ENCODE data around the gene INO80E.

DNA sequence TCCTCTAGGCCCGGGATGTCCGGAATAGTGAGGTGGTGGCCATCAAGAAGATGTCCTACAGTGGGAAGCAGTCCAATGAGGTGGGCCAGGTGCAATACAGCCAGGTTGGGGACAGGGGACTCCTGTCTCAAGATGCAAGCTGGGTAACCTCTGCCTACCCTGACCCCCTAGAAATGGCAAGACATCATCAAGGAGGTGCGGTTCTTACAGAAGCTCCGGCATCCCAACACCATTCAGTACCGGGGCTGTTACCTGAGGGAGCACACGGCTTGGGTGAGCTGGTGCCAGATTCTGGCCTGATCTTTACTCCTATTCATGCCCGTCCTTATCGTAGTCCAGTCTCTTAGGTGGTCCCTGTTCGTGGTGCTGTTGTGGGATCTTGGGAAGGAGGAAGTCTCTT lies 18.0 kb upstream of the INO80E start:
- TF ChIP-seq GABPA (IDR thresholded peaks at IDR 0.05; ENCODE audit: low read depth) (no peak), RXRA (IDR thresholded peaks at IDR 0.05; ENCODE audit: borderline replicate concordance, low read depth) (no peak), GATA2 (CRISPR knock-in tag; IDR thresholded peaks at IDR 0.05) (no peak), SIN3A (IDR thresholded peaks at IDR 0.05; ENCODE audit: borderline replicate concordance, low read depth, low read length) (no peak), POLR2AphosphoS5 (IDR thresholded peaks at IDR 0.05; ENCODE audit: low read depth, low read length) (no peak), NRF1 (IDR thresholded peaks at IDR 0.05; ENCODE audit: low read depth, low read length) (no peak)
- TF ChIP-seq, protein P1, sequence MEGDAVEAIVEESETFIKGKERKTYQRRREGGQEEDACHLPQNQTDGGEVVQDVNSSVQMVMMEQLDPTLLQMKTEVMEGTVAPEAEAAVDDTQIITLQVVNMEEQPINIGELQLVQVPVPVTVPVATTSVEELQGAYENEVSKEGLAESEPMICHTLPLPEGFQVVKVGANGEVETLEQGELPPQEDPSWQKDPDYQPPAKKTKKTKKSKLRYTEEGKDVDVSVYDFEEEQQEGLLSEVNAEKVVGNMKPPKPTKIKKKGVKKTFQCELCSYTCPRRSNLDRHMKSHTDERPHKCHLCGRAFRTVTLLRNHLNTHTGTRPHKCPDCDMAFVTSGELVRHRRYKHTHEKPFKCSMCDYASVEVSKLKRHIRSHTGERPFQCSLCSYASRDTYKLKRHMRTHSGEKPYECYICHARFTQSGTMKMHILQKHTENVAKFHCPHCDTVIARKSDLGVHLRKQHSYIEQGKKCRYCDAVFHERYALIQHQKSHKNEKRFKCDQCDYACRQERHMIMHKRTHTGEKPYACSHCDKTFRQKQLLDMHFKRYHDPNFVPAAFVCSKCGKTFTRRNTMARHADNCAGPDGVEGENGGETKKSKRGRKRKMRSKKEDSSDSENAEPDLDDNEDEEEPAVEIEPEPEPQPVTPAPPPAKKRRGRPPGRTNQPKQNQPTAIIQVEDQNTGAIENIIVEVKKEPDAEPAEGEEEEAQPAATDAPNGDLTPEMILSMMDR (IDR thresholded peaks at IDR 0.05) = no peak
- TF ChIP-seq, protein P2, sequence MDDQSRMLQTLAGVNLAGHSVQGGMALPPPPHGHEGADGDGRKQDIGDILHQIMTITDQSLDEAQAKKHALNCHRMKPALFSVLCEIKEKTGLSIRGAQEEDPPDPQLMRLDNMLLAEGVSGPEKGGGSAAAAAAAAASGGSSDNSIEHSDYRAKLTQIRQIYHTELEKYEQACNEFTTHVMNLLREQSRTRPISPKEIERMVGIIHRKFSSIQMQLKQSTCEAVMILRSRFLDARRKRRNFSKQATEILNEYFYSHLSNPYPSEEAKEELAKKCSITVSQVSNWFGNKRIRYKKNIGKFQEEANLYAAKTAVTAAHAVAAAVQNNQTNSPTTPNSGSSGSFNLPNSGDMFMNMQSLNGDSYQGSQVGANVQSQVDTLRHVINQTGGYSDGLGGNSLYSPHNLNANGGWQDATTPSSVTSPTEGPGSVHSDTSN (IDR thresholded peaks at IDR 0.05) = no peak
- TF ChIP-seq, protein P3, sequence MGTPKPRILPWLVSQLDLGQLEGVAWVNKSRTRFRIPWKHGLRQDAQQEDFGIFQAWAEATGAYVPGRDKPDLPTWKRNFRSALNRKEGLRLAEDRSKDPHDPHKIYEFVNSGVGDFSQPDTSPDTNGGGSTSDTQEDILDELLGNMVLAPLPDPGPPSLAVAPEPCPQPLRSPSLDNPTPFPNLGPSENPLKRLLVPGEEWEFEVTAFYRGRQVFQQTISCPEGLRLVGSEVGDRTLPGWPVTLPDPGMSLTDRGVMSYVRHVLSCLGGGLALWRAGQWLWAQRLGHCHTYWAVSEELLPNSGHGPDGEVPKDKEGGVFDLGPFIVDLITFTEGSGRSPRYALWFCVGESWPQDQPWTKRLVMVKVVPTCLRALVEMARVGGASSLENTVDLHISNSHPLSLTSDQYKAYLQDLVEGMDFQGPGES (IDR thresholded peaks at IDR 0.05; ENCODE audit: low read depth, low read length) = no peak

Data from SK-N-SH (cell line).